ENCODE results near the gene SMIM14.

DNA sequence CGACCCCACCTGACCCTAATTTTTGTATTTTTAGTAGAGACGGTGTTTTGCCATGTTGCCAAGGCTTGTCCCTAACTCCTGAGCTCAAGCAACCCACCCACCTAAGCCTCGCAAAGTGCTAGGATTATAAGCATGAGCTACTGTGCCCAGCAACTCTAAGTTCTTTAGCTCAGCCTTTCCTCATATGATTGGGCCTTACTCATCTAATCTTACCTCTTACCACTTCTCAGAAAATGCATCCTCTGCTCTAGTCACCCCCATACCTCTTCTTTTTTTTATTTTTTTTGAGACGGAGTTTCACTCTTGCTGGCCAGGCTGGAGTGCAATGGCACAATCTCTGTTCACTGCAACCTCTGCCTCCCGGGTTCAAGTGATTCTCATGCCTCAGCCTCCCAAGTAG lies 75.9 kb downstream of the SMIM14 start:
- TF ChIP-seq, protein P1, sequence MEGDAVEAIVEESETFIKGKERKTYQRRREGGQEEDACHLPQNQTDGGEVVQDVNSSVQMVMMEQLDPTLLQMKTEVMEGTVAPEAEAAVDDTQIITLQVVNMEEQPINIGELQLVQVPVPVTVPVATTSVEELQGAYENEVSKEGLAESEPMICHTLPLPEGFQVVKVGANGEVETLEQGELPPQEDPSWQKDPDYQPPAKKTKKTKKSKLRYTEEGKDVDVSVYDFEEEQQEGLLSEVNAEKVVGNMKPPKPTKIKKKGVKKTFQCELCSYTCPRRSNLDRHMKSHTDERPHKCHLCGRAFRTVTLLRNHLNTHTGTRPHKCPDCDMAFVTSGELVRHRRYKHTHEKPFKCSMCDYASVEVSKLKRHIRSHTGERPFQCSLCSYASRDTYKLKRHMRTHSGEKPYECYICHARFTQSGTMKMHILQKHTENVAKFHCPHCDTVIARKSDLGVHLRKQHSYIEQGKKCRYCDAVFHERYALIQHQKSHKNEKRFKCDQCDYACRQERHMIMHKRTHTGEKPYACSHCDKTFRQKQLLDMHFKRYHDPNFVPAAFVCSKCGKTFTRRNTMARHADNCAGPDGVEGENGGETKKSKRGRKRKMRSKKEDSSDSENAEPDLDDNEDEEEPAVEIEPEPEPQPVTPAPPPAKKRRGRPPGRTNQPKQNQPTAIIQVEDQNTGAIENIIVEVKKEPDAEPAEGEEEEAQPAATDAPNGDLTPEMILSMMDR (IDR thresholded peaks at IDR 0.05) = no peak
- TF ChIP-seq POLR2A (IDR thresholded peaks at IDR 0.05) = no peak

All from lower leg skin (tissue), 3 donors.